ENCODE measurements around the gene GMIP.

The GMIP gene

DNA sequence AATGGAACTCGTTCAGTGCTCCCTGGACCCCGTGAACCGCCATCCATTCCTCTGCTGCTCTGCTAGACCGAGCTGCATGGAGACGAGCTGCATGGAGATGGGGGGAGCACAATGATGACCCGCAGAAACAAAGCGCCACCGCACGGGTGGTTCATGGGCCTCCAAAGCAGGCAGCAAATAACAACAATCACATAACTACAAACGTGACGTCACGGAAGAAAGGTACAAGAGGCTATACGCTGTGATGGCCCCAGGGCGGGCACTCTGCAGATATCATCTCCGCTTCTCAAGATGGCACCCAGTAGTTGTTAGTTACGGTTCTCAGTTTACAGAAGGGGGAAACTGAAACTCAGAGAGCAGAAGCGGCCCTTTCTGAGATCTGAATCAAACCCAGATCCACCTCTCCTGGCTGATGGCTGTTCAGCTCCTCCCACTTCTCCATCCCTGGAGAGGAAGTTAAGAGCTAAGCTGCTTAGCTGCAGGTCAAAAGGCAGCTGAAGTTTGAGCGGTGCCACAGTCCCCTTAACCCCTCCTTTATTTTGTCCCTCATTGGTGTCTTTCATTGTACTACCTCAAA is 18.3 kb upstream of the GMIP start:
- H3K4me3 ChIP-seq (ENCODE audit: low read length): peak overlapping the region; percentile 92
- peak; percentile 28 for DNase-seq (ENCODE audit: low read depth, low spot score)

DNA sequence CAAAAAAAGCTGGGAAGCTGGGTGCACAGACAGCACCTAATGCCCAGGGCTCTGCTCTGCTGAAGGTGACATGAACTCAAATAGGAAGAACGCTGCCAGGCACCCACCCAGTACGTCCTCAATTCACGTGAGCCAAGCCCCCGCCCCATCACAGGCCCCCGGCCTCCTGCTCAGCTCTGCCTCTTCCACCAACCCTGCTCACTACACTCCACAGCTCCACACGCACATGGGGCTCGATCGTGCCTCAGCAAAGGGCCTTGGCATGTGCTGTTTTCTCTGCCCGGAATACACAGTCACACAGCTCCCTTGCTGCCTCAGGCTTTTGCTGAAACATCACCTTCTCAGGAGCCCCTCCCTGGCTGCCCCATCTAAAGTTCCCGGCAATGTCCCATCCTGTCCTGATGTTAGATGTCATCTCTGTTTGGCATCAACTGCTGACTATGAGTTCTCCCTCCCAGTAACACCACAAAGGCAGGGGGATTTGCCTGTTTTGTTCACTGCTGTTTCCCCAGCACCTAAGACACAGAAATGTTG is 17.8 kb upstream of the GMIP start:
- H3K4me3 ChIP-seq (ENCODE audit: low read length): no peak overlapping the region
- no peak for DNase-seq (ENCODE audit: low read depth, low spot score)

DNA sequence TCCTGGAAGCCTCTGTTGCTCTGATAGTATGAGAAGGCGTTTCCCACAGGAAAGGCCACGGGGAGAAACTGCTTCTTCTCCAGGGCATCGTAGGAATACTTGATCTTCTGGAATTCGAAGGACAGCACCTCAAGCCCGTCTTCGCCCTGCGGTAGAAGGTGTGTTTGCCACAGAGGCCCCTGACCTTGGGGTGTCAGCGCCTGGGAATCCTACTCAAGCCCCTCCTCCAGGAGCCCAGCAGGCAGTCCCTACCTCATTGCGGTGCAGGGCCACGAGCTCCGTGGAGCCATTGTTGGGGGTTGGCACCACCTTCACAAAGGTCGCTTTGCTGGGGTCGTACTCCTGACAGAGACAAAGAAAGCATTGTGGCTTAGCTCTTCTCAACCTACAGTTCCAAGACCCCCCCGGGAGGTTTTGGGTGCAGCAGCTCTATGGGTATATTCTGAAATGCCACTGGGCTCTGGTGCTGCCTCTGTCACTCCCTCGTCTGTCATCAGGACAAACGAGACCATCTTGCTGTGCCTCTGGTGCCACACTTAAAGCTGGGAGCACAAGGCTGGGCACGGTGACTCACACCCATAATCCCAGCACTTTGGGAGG is 16.3 kb upstream of the GMIP start:
- no peak overlapping the region for H3K4me3 ChIP-seq (ENCODE audit: low read length)
- no peak for DNase-seq (ENCODE audit: low read depth, low spot score)

DNA sequence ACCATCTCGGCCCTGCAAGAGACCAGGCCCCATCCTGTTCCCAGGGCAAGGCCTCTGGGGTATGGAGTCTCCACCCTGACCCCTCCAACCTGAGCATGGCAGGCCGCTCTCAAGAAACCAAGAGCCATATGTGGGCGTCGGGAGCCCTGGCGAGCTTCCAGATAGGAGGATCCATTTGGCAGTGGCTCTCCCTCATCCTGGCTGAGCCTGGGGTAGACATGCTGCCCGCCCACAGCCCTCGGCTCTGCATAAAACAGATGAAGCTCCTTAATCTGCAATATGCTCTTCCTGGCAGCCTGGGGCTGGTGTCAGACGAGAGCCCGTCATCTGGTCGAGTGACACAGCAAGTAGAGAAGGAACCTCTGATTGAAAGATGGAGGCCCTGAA is 13.9 kb upstream of the GMIP start:
- no peak for DNase-seq (ENCODE audit: low read depth, low spot score)
- H3K4me3 ChIP-seq (ENCODE audit: low read length): no peak overlapping the region

DNA sequence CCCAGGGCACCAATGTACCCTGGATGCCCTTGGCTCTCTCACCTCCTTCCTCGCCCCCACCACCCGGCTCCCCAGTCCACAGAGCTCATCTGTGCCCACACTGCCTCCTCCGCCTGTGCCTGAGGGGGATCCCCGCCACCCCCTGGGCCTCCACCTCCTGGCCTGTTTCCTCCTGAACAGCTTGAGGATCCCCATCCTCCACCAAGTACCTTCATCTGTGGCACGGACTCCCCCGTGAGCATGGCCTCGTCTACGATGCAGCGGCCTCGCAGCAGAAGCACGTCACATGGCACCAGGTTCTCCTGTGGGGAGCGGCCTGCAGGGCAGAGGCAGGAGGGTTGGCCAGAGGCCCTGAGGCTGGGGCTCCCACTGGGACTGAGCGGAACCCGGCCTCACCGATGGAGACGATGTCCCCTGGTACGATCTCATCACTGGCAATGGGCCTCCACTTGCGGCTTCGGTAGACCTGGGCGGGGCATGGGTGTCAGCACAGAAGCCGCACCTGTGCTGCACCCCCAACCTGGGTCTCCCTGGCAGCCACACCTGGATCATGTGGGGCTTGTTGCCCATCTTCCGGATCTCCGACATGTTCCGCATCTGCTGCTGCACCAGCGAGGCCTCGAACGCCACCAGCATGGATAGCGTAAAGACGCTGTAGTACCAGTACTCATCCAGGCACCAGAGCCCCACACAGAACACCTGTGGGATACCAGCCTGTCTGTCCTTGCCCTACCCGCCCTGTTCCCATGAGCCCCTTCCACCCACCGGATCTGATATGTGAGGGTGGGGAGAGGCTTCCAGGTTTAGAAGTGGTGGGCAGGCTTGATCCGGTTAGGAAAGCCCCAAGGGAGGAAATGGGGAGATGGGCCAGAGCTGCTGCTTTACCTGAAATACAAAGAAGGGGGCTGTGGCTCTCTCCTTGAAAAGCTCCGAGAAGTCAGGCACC is 13.3 kb upstream of the GMIP start:
- no peak for DNase-seq (ENCODE audit: low read depth, low spot score)
- no peak overlapping the region for H3K4me3 ChIP-seq (ENCODE audit: low read length)

DNA sequence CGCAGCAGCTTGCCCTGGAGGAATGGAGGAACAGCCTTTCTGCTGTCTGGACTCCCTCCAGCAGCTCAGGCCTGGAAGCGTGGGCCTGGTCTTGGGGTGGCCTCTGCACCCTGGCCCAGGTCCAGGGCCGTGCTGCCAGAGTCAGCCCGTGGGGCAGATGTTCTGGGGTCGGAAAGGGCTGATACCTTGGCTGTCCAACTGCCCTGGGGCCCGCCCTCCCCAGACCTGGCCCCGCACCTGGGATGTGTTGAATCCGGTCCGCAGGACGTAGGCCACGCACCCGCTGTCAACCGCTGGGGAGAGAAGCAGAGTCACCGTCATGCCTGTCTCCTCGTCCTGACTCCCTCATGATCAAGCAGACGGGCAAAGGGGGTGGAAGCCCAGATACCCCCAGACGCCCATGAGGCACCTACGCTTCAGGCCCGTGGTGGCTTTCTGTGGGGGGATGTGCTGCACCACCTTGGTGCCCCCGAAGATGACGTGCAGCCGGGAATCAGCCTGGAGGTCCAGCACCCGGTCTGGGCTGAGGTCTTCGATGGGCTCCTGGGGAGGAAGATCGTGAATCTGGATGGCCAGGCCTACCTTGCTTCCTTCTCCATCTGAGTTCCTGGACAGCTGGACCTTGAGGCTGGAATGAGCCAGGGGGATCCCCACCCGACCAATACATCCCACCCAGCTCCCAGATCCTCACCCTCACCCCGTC is 12.3 kb upstream of the GMIP start:
- H3K4me3 ChIP-seq (ENCODE audit: low read length): no peak overlapping the region
- DNase-seq (ENCODE audit: low read depth, low spot score): no peak

DNA sequence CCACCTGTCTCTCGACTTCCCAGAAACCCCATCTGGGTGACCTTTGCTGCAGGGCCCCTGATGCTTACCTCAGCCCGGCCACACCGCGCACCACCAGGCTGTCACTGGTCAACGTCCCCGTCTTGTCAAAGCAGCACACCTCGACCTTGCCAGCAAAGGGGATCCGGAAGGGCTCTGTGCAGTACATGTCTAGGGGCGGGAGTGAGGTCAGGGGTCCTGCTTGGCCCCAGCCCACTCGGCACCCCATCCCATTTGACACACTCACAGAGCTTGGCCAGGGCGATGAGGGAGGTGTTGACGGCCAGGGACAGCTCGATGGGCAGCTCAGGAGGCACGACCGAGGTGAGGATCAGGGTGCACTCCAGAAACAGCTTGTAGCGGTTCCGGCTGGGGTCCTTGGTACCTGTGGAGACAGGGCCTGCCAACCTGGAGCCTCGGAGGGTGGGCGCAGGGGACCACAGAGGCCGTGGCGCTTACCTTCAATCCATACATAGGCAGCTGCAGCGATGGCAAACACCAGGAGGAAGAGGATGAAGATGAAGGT is 11.7 kb upstream of the GMIP start:
- no peak for DNase-seq (ENCODE audit: low read depth, low spot score)
- H3K4me3 ChIP-seq (ENCODE audit: low read length): no peak overlapping the region

DNA sequence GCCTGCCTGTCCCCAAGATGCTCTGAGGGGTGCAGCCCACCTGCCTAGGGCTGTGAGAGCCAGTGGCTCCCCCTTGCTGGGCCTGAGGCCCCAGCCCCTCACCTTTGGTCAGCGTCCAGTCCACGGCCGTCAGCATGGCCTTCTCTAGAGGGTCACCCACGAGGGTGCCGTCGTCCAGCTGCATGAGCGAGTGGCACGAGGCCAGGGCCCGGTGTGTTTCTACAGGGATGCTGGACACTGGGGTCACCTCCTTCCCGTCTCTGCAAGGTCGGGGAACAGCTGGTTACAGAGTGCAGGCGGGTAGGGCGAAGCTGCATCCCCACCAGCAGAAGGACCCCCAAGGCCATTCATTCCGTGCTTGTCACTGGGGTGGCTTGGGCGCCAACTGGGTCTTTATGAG is 11.0 kb upstream of the GMIP start:
- no peak for DNase-seq (ENCODE audit: low read depth, low spot score)
- no peak overlapping the region for H3K4me3 ChIP-seq (ENCODE audit: low read length)

DNA sequence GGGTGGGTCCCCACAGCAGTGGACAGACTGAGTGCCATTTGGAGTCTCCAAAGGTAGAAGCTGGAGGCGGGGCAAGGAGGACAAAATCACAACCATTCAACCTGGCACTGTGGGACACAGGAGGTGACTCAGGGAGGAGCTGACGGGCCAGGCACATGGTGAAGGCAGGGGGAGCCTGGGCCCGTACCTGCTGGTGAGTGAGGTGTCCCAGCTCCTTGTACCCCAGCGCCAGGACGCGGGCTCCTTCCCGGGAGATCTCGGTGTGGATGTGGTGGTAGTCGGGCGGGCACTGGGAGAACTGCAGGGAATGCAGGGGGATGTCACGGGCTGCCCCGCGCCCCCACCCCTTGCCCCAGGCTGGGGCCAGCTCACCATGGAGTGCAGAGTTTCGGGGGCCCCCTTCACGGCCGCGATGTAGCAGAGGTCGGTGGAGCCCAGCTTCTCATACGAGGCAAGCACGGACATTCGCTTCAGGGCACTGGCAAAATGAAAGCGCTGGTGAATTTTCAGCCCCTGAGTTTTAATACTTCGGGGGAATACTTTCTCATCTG is 10.2 kb upstream of the GMIP start:
- H3K4me3 ChIP-seq (ENCODE audit: low read length): no peak overlapping the region
- DNase-seq (ENCODE audit: low read depth, low spot score): no peak

DNA sequence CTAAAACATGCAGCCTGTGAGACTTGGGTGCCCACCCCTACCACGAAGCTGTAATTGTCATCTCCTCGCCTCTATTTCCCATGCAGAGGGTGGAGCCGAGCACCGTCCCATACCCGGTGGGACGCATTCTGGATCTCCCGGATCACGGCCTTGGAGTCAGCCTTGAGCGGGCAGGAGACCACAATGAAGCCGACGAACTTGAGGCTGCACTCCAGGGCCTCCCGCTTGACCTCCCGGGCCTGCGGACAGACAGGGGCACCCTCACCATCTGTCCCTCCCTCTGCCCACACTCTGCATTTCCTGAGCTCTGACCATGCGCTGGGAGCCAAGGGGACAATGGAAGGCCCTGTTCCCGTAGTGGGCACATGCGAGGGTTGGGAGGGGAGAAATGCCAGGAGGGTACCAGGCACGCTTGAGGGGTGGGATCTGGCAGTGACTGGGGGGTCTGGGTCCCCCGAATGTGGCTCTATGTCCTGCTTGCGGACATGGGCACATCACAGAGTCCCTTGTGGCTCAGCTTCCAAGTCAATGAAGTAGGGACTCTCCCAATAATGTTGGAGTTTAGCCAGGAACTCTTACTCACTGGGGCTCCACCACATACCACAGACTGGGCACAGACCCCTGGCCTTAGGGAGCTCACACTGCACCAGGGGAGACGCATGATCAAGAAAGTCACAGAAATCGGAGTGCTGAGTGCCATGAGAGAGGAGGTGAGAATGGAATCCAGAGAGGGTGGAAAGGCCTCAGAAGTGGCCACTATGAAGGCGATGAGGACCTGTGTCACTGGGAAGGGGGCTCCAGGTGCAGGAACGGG is 9.2 kb upstream of the GMIP start:
- DNase-seq (ENCODE audit: low read depth, low spot score): no peak
- no peak overlapping the region for H3K4me3 ChIP-seq (ENCODE audit: low read length)

DNA sequence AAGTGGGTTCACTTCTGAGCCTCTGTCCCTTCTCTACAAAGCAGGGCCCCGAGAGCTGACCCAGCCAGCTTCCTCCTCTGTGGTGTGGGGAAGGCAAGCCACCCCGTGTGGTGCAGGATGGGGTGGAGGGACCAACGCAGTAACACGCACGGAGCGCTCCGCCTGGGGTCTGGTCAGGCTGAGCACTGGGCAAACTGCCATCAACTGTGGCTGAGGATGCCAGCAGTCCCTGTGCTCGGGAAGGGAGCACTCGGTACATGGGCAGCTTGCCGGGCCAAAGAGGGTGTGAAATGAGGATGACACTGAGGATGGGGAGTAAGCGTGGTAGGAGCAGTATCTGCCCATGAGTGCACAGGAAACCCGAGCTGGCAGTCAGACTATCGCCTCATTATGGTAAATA is 7.6 kb upstream of the GMIP start:
- DNase-seq (ENCODE audit: low read depth, low spot score): no peak
- no peak overlapping the region for H3K4me3 ChIP-seq (ENCODE audit: low read length)

DNA sequence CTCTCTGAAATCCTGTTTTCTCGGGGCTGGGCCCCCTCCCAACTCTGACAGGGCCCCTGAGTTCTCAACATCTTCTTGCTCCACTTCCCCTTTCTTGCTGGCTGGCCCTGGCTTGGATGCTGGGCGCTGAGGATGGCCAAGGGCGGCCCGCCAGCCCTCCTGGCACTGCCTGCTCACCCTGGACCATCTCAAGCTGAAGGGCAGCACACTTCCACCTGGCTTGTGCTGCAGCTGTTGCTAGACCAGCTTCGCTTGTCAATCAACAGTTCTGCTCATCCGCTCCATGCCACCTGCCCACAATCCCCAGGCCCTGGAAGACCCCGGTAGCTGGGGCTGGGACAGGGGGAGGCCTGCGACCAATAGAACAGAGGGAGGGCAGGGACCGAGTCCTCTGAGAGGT is 6.9 kb upstream of the GMIP start:
- no peak overlapping the region for H3K4me3 ChIP-seq (ENCODE audit: low read length)
- DNase-seq (ENCODE audit: low read depth, low spot score): no peak

DNA sequence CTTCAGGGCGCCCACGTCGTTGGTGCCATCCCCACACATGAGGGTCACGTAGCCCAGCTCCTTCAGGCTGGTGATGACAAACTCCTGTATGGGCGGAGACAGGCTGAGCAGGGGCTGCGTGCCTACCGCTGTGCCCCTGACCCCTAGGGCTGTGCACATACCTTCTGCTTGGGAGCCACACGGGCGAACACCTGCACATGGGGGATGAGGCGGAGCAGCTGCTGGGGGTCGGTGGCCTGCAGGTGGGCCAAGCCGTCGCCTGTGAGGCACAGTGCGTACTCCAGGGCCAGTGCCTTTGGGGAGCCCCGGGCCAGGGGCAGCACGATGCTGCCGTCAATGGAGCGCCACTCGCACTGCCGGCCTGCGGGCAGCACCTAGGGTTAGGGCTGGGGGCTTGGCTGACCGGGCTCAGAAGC is 6.1 kb upstream of the GMIP start:
- DNase-seq (ENCODE audit: low read depth, low spot score): no peak
- H3K4me3 ChIP-seq (ENCODE audit: low read length): no peak overlapping the region

DNA sequence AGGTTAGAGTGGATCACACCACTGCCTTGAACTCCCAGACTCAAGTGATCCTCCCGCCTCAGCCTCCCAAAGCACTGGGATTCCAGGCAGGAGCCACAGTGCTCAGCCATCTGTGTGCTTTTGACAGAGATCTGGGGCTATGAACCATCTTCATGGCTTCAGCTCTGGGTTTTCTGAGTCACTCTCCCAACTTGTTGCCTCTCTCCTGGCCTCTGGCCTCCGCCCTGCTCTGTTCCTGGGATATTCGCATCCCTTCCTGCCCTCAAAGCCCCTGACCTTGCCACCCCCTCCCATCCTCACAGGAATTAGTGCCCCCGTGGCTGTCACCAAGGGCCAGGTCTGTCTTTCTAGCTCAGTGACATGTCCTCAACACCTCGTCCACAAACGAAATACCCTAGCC is 5.7 kb upstream of the GMIP start:
- H3K4me3 ChIP-seq (ENCODE audit: low read length): no peak overlapping the region
- DNase-seq (ENCODE audit: low read depth, low spot score): no peak

DNA sequence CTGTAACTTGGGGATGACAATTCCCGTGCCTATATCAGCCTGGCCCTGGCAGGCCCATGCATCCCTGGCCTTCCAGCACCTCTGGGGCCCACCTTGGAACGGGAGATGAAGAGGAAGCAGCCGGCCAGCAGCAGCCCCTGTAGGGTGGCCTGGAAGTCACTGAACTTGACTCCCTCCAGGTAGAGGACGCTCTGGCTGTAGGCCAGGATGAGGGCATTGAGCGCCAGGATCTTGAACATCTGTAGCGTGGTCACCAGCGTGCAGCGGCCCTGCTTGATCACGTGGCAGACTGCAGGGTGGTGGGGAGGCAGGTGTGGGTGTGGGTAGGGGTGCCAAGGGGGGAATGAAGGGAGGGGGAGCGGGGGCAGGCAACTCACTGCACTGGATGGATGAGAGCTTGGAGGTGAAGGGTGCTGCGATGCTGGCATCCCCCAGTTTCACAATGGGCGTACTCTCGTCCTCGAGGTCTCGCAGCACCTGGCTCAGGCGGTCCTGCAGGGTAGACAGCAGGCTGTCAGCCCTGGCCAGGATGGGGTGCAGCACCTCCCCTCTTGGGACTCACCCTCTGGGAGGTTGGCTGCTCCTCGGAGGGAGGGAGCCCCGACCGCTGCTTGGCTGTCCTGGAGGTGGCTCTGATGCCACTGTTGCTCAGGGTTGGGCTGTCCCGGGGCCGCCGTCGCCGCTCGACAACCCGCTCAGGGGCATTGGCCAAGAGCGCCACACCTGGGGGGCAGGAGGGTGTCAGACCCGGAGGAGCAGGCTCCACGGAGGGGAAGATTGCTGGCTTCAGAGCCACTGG is 3.8 kb upstream of the GMIP start:
- H3K4me3 ChIP-seq (ENCODE audit: low read length): no peak overlapping the region
- no peak for DNase-seq (ENCODE audit: low read depth, low spot score)

DNA sequence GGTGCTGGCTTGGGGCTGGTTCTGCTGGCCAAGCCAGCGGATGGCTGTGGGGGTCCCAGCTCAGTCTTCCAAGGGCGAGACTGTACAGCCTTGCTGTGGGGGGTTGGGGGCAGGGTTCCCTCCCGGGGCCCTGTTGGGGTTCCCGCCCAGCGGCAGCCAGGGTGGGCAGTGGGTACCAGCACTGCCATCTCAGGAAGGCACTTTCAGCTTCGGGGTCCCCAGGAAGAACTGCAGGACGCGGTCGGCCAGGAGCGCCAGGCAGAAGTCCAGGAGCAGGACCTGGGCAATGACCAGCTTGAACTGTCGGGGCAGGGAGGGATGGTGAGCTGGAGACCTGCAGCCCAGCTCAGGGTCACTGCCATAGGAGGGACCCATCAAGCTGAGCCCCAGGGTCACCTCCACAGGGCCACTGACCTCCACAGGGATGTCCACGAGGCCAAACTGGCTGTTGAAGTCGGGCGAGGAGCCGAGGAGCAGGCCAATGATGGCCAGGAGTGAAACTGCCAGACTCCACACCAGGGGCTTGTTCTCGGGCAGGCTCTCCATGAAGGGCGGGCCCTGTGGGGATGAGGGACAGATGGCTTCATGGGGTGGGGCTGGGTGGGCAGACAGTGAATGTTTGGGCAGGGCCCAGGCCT is 1.9 kb upstream of the GMIP start:
- DNase-seq (ENCODE audit: low read depth, low spot score): no peak
- H3K4me3 ChIP-seq (ENCODE audit: low read length): no peak overlapping the region

DNA sequence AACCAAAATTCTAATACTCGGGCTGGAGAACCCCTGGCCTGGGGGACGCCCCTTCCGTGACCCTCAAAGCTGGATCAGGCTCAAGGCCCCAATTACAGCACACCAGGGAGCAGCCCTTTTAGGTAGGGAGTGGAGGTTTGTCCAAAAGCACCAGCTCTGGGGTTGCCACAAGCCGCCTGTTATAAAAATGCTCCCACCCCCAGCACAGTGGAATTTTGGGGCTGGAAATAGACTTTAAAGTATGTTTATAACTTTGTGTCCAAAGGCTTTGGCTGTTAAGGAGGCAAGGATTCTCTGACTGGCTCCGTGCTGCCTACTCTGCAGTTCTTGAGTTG is 564 bp upstream of the GMIP start:
- DNase-seq (ENCODE audit: low read depth, low spot score): no peak
- H3K4me3 ChIP-seq (ENCODE audit: low read length): peak overlapping the region; percentile 91

All from Jurkat, Clone E6-1 (cell line).